Activated naive CD4-positive, alpha-beta T cell treated with anti-CD3 and anti-CD28 coated beads, Interleukin-2, amount 50 U/mL, for 16 hours (primary cell): ENCODE data around the gene EPHB2.

ENCODE experiments used
- DNase-seq: peaks from one replicate; pipeline ENCODE4 v3.0.0-alpha.2; 2020

The EPHB2 gene

GRCh38 chr1:22959545-22960360, 249.1 kb downstream of the EPHB2 start:
- no peak for DNase-seq

GRCh38 chr1:22962558-22962957, 251.9 kb downstream of the EPHB2 start:
- no peak for DNase-seq

GRCh38 chr1:22963044-22963677, 252.5 kb downstream of the EPHB2 start:
- DNase-seq = no peak

- DNase-seq = no peak
These were observed 255.7 kb downstream of the EPHB2 start for GRCh38 chr1:22966309-22966708.

DNA sequence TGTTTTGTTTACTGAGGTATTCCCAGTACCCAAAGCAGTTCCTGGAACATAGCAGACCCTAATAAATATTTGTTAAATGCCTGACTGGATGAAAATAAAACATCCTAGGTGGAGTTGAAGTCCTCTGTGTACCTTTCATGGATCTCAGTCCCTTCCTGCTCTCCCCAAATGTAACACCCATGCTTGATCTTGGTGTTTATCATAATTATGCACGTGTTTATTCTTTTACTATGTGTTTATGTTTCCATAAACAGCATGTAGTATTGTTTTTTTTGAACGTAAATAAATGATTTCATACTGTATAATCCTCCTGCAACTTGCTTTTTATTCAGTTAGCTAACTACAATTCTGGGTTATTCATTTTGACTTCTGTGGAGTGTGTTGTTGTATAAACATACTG, 257.2 kb downstream of the EPHB2 start:
- no peak for DNase-seq

DNA sequence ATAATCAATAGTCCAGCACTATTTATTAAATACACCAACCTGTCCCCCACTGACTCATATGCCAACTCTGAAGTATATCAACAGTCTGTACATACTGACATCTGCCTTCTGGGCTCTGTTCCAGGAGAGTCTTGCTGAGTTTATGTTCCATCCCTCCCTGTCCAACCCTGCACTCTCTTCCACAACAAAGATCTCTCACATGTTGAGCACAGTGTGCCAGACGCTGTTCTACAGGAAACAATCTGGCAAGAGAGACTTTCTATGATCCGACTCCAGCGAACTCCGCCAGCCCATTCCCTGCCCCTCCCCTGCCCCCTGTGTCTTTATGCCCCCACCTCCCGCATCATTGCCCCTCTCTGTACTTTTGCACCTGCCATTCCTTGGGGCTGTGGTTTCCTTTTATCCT, 258.7 kb downstream of the EPHB2 start:
- DNase-seq = no peak

DNA sequence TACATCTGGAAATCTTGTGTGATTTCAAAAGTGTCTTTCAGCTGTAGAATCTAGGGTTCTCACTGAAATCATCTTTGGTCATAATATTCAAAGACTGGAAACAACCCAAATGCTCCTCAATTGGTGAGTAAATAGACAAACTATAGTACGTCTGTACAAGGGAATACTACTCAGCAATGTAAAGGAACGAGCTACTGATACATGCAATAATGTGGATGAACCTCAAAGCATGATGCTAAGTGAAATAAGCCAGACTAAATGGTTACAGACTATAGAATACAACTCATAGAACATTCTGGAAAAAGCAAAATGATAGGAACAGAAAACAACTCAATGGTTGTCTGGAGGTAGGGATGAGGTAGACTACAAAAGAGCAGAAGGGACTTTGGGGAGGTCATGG, 259.5 kb downstream of the EPHB2 start:
- DNase-seq = no peak
